Activated T-cell treated with anti-CD3 and anti-CD28 coated beads, Interleukin-2, amount 50 U/mL, for 4 hours (primary cell): Measurements from ENCODE around the gene PLA2G15. TPM values are rescaled to one million over a fixed set of nuclear protein-coding genes. Genes with fewer than 3 reads are reported as not detected.

ENCODE experiments used
- ATAC-seq, 2 donors: fragments of 200-7000 bp; cut with Tn5 transposase; one replicate each; pipeline ENCODE4 v1.10.0; 2021
- DNase-seq: peaks from one replicate; pipeline ENCODE4 v3.0.0-alpha.2; 2020
- H3K27me3 Mint-ChIP-seq: one replicate; pipeline ENCODE4 v1.8.0; 2021; ENCODE audit warnings: low read depth, mixed read lengths
- H3K36me3 Mint-ChIP-seq: one replicate; pipeline ENCODE4 v1.8.0; 2022; ENCODE audit warnings: mixed read lengths; ENCODE audit not compliant: insufficient read depth
- H3K4me1 Mint-ChIP-seq: one replicate; pipeline ENCODE4 v1.8.0; 2021; ENCODE audit warnings: low read depth, mixed read lengths
- H3K4me3 Mint-ChIP-seq: one replicate; pipeline ENCODE4 v1.8.0; 2021; ENCODE audit warnings: mild to moderate bottlenecking, moderate library complexity, mixed read lengths
- H3K9me3 Mint-ChIP-seq: one replicate; pipeline ENCODE4 v1.8.0; 2021; ENCODE audit warnings: mixed read lengths
- total RNA-seq, 3 donors: library from RNA; stranded (reverse); gene quantifications; one replicate each; pipeline ENCODE4 v1.2.1, GENCODE V29; 2021

Gene PLA2G15
- total RNA-seq, 3 donors from 2014 or later: 7.4 to 11.0 (median 7.9) TPM

DNA sequence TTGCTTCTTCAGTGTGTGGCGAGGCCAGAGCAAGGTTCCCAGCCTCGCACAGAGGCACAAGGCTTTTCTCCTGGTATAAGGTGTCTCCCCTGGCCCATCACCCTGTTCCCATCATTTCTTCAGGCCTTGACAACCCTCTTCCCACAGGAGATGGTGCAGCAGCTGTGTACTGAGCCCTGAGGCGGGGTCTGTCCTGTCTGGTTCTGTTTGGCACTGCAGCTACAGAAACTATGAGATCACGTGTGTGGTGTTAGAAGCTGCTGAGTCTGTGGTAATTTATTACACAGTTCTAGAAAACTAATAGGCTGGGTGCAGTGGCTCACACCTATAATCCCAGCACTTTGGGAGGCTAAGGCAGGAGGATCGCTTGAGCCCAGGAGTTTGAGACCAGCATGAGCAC is 7.2 kb downstream of the PLA2G15 start:
- DNase-seq (no peak), ATAC-seq (no peak)
- Mint-ChIP-seq H3K9me3 (no peaks in the 10 kb centered on the region), H3K4me1 (peaks cover 1% of the 10 kb centered on the region), H3K36me3 (peaks cover 14% of the 10 kb centered on the region), H3K4me3 (no peak overlapping the region), H3K27me3 (no peaks in the 10 kb centered on the region)

DNA sequence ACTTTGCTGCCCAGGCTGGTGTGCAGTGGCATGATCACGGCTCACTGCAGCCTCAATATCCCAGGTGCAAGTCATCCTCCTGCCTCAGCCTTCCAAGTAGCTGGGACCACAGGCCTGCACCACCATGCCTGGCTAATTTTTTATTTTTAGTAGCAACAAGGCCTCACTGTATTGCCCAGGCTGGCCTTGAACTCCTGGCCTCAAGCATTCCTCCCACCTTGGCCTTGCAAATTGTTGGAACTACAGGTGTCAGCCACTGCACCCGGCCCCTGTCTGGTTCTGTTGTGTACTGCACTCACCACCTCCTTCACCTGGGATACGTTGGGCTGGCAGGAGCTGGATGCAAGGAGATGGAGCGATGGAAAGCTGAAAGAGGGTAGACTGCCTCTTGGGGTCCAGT is 8.5 kb downstream of the PLA2G15 start:
- H3K27me3 Mint-ChIP-seq: no peaks in the 10 kb centered on the region
- DNase-seq (no peak), ATAC-seq (no peak)
- H3K9me3 Mint-ChIP-seq: no peaks in the 10 kb centered on the region
- peaks cover 15% of the 10 kb centered on the region for H3K36me3 Mint-ChIP-seq
- H3K4me1 Mint-ChIP-seq: peaks cover 1% of the 10 kb centered on the region
- no peak overlapping the region for H3K4me3 Mint-ChIP-seq

DNA sequence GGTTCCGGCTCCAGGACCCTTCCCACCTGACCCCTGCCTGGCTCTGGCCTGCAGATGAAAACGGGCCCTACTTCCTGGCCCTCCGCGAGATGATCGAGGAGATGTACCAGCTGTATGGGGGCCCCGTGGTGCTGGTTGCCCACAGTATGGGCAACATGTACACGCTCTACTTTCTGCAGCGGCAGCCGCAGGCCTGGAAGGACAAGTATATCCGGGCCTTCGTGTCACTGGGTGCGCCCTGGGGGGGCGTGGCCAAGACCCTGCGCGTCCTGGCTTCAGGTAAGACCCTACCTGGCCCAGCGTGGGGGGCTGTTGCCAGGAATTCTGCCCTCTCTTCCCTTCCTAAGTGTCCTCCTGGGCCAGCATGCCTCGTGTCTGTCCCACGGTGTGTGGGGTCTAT is 10.5 kb downstream of the PLA2G15 start:
- Mint-ChIP-seq H3K36me3 (peaks cover 18% of the 10 kb centered on the region), H3K9me3 (no peaks in the 10 kb centered on the region)

DNA sequence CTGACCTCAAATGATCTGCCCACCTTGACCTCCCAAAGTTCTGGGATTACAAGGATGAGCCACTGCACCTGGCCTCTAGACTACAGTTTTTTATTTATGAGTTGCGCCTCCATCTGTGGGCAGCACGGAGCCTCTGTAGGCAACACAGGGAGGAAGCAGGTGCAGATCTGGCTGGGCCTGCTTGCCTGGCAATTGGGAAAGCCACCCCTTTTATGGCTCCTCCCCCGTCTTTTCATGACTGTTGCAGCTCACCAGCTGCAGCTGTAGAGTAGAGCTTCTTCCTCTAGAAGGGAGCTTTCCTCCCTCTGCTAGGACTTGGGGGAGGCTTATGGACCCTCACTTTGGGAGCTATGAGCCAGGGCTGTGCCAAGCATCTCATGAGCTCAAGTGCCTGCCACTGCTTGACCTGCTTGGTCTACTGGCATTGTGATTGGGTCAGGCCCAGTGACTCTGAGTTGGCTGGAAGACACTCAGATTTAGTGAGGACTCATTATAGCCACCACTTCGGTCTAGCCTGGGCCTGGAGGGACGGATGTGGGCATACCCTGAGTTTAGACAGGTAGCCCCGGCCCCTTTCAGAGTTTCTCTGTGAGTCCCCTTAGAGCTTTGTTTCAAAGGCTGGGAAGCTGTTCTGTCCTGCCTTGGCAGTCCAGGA is 12.2 kb downstream of the PLA2G15 start:
- no peak for DNase-seq
- H3K9me3 Mint-ChIP-seq: no peaks in the 10 kb centered on the region
- ATAC-seq: peak in 1 of 2 donors; percentile 34
- H3K4me1 Mint-ChIP-seq: peaks cover 6% of the 10 kb centered on the region
- H3K27me3 Mint-ChIP-seq: no peaks in the 10 kb centered on the region
- peaks cover 9% of the 10 kb centered on the region for H3K36me3 Mint-ChIP-seq
- no peak overlapping the region for H3K4me3 Mint-ChIP-seq

More for the DNA sequence above, 10.5 kb downstream of the PLA2G15 start:
- H3K4me1 Mint-ChIP-seq: peaks cover 1% of the 10 kb centered on the region
- ATAC-seq: no peak
- no peaks in the 10 kb centered on the region for H3K27me3 Mint-ChIP-seq
- DNase-seq: no peak
- no peak overlapping the region for H3K4me3 Mint-ChIP-seq

DNA sequence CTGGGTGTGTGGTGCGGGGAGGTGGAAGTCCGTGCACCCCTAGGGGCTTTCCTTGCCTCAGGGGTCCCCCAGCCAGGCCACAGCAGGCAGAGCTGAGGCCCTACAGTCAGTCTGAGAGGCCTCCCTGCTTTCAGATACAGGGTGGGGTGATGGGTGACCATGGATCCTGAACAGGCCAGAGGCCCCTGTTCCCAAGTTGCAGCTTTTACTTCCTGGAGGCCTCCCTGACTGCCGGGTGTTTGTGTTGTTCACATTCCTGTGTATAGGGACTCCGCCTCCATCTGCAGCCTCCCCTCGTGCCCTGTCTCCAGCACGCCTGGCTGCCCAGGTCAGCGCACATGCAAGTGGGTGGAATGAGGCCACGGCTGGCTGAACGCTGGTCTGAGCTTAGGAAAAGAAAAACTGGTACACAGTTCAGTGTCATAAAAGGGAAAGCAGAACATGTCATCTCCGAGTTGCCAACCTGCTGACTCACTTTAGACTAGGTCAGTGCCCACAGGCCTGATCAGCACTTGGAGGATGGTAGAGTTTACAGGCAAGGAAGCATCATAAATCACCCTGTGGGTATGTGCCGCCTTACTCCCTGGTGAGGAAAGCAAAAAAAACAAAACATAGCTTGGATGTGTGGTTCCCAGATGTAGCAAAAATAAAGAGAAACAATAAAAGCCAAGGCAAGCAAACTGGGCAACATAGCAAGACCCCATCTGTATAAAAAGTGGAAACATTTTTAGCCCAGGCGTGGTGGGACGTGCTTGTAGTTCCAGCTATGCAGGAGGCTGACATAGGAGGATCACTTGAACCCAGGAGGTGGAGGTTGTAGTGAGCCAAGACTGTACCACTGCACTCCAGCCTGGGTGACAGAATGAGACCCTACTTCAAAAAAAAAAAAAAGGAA is 13.0 kb downstream of the PLA2G15 start:
- no peak for DNase-seq
- Mint-ChIP-seq H3K36me3 (peaks cover 9% of the 10 kb centered on the region), H3K4me3 (no peak overlapping the region), H3K4me1 (peaks cover 8% of the 10 kb centered on the region), H3K27me3 (no peaks in the 10 kb centered on the region), H3K9me3 (no peaks in the 10 kb centered on the region)
- ATAC-seq: no peak

DNA sequence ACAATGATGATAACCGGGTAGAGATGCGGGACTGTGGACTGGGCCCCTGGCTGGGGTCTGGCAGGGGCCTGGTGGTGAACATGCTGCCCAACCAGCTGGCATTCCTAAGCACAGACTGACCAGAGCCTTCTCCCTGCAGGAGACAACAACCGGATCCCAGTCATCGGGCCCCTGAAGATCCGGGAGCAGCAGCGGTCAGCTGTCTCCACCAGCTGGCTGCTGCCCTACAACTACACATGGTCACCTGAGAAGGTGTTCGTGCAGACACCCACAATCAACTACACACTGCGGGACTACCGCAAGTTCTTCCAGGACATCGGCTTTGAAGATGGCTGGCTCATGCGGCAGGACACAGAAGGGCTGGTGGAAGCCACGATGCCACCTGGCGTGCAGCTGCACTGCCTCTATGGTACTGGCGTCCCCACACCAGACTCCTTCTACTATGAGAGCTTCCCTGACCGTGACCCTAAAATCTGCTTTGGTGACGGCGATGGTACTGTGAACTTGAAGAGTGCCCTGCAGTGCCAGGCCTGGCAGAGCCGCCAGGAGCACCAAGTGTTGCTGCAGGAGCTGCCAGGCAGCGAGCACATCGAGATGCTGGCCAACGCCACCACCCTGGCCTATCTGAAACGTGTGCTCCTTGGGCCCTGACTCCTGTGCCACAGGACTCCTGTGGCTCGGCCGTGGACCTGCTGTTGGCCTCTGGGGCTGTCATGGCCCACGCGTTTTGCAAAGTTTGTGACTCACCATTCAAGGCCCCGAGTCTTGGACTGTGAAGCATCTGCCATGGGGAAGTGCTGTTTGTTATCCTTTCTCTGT is 14.0 kb downstream of the PLA2G15 start:
- no peak for ATAC-seq
- no peak for DNase-seq
- Mint-ChIP-seq H3K36me3 (peaks cover 9% of the 10 kb centered on the region), H3K4me3 (no peak overlapping the region), H3K9me3 (no peaks in the 10 kb centered on the region), H3K4me1 (peaks cover 17% of the 10 kb centered on the region), H3K27me3 (no peaks in the 10 kb centered on the region)

DNA sequence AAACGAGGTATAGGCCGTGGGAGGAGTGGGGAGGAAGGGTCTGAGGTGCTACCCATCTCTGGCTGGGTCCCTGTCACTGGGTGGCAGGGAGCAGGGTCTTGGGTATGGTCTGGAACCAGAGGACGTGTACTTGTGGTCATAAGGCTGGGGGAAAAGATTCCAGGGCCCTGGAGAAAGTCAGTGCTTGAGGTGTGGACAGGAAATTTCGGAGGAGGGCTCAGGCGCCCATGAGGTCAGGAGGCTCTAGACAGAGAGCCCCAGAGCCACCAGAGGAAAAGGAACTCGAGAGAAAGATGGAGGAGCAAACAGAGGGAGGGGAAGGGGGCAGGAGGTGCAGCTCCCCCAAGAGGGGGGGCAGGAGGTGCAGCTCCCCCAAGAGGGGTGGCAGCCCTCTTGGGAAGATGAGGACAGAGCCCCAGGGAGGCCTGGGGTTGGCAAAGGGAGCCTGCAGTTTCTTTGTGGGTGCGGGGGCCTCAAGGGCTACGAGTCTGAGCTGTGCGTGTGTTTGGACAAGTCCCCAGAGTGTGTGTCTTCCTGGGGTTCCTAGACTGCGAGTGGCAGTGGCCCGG is 18.5 kb downstream of the PLA2G15 start:
- no peak for ATAC-seq
- H3K27me3 Mint-ChIP-seq: no peaks in the 10 kb centered on the region
- DNase-seq: no peak
- H3K36me3 Mint-ChIP-seq: peaks cover 15% of the 10 kb centered on the region
- peak overlapping the region; percentile 88 for H3K4me3 Mint-ChIP-seq
- no peaks in the 10 kb centered on the region for H3K9me3 Mint-ChIP-seq
- peaks cover 36% of the 10 kb centered on the region for H3K4me1 Mint-ChIP-seq

DNA sequence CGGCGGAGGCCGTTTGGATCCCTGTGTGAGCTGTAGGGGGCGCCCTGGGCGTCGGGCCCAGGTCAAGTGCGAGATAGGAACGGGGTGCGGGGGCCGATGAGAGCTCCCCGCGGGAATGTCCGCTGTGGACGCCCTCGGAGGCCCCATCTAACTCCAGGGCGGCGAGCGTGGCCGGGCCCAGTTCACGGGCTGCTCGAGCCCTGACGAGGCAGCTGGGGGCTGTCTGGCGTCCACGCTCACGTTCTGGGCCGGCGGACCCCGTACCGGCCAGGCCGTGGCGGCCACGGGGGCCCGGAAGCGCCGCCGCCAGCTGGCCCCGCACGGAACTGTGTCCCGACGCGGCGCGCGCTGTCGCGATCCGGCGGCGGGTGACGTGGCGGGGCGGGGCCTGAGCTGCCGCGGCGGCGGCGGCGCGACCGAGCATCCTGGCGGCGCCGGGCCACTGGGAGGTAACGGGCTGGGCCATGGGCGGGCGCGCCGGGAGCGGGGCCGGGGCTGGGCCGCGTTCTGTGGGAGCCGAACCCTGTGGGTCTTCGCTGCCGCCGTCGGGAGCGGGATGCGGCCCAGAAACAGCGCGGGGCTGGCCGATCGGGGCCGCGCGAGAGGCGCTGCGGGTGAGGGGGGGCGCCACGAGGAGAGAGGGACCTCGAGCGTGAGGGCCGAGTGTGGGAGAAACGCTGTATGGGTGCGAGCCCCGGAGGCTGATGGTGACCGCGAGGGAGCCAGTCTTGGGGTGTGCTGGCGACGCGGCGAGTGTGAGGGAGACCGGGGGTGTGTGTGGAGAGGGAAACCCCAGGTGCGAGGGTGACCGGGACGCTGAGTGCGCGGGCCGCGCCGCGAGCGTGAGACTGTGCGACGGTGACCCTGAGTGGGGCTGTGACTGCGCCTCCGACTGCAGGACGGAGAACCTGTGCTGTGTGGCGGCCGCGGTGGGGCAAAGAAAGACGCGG is 19.2 kb downstream of the PLA2G15 start, which contains the start of gene SLC7A6:
TSS of gene SLC7A6 (plus strand) at position 399 of the 950 bp plus-strand sequence. CDS start 10,201 bp downstream, outside the sequence.
- no peaks in the 10 kb centered on the region for H3K9me3 Mint-ChIP-seq
- DNase-seq (peak; percentile 84), ATAC-seq (peak; percentile 87 to 89)
- H3K36me3 Mint-ChIP-seq: peaks cover 16% of the 10 kb centered on the region
- H3K4me1 Mint-ChIP-seq: peaks cover 42% of the 10 kb centered on the region
- H3K27me3 Mint-ChIP-seq: no peaks in the 10 kb centered on the region
- H3K4me3 Mint-ChIP-seq: peak within 1 kb of the TSS; percentile 94

DNA sequence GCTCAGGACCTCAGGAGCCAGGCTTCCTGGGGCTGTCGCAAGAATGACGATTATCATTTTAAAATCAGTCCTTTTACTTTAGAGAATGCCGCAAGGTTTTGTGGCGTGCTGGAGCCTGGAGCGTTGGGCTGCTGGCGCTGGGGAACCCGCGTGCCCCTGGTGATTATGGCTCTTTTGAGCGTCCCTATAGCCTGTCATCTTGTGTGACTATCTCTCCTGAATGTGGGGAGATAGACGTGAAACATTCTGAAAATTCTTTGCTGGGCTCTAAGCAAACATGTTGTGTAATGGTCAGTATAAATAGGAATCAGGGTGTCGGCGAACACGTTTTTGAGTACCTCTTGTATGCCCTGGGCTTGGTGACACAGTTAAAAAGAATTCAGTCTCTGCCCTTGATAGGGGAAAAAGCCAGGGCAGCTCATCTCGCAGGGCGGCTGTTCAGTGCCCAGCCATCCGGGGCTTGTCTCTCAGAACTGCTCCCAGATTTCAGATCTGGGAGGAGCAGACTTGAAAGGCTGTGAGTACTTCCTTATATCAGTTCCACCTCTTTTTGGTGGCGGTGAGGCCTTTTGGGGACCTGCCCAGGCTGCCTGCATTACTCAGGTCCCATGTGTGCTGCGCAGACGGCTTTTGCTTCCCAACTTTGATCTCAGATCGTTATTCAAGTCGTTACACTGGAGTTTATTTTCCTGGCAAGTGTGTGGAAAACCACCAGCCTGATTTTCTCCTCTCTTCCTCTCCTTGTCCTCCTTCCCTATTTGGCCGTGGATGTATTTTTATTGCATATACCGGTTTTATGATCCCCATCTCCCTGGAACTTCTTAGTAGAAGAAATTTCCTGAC is 20.1 kb downstream of the PLA2G15 start:
- peaks cover 13% of the 10 kb centered on the region for H3K36me3 Mint-ChIP-seq
- H3K9me3 Mint-ChIP-seq: no peaks in the 10 kb centered on the region
- peak; percentile 19 to 24 for ATAC-seq

DNA sequence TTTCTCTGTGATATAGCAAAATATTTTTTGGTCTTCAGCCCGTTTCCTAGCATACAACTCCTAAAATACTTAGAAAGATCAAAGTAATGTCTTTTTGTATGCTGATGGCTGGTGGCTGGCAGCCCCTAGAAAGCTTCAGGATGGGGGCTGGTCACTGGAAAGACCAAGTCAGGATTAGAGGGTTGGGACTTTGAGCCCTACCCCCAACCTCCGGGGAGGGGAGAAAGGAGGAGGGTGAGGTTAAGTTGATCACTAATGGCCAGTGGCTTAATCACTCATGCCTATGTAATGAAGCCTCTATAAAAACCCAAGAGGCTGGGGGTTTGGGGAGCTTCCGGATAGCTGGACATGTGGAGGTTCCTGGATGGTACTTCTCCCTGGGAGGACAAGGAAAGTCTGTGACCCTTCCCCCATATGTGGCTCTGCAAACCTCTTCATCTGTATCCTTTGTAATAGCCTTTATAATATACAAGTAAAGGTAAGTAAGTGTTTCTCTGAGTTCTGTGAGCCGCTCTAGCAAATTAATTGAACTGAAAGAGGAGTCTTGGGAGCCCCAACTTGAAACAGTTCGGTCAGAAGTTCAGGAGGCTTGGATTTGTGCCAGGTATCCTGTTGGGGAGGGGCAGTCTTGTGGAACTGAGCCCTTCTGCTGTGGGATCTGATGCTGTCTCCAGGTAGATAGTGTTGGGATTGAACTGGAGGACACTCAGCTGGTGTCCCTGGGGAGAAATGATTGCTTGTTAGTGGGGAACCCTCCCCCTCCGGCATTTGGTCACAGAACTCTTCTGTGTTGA is 22.6 kb downstream of the PLA2G15 start:
- Mint-ChIP-seq H3K4me1 (peaks cover 69% of the 10 kb centered on the region), H3K4me3 (peak overlapping the region; percentile 43), H3K36me3 (peaks cover 19% of the 10 kb centered on the region), H3K9me3 (no peaks in the 10 kb centered on the region), H3K27me3 (no peaks in the 10 kb centered on the region)
- no peak for ATAC-seq
- DNase-seq: no peak

More for the DNA sequence above, 20.1 kb downstream of the PLA2G15 start:
- Mint-ChIP-seq H3K27me3 (no peaks in the 10 kb centered on the region), H3K4me3 (peak overlapping the region; percentile 94), H3K4me1 (peaks cover 51% of the 10 kb centered on the region)
- peak; percentile 49 for DNase-seq

DNA sequence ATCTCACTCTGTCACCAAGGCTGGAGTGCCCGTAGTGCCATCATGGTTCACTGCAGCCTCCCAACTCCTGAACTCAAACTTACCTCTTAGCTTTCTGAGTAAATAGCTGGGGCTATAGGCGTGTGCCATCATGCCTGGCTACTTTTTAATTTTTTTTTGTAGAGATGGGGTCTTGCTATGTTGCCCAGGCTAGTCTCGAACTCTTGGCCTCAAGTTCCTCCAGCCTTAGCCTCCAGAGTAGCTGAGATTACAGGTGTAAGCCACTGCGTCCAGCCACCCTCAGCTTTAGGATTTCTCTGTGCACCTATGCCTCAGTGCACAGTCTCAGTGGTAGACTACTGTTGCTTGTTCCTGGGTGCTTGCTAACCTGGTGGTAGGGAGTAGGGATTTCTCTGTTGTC is 24.6 kb downstream of the PLA2G15 start:
- DNase-seq: no peak
- Mint-ChIP-seq H3K9me3 (no peaks in the 10 kb centered on the region), H3K36me3 (peaks cover 35% of the 10 kb centered on the region), H3K4me3 (peak overlapping the region; percentile 4), H3K27me3 (no peaks in the 10 kb centered on the region), H3K4me1 (peaks cover 78% of the 10 kb centered on the region)
- no peak for ATAC-seq

DNA sequence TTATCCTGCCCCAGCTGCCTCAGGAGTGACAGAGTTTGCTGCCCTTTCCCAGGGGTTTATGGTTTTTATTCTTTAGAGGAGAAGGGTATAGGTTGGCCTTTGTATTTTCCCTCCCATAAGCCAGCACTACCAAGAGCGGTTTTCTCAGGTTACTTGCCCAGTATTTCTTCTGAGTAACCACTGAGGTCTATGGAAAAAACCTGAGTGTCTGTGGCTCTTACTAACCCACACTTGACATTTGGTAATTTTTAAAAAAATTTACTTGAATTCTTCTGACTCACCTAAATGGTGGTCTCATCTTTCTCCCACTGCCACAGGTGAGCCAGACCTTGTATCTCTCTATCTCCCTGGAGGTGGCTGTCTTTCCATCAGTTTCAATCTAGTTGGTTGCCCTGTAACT is 25.2 kb downstream of the PLA2G15 start:
- DNase-seq: no peak
- H3K36me3 Mint-ChIP-seq: peaks cover 35% of the 10 kb centered on the region
- peak overlapping the region; percentile 4 for H3K4me3 Mint-ChIP-seq

More for the DNA sequence above, 25.2 kb downstream of the PLA2G15 start:
- Mint-ChIP-seq H3K9me3 (no peaks in the 10 kb centered on the region), H3K4me1 (peaks cover 83% of the 10 kb centered on the region), H3K27me3 (no peaks in the 10 kb centered on the region)
- ATAC-seq: peak; percentile 64 to 70
